ENCODE data around the gene SMIM17. TPM values are rescaled to one million over a fixed set of nuclear protein-coding genes. Genes with fewer than 3 reads are reported as not detected.

The SMIM17 gene
- under 1 TPM in 1 of 2 experiments, not detected in 1; 0.39 TPM for total RNA-seq

DNA sequence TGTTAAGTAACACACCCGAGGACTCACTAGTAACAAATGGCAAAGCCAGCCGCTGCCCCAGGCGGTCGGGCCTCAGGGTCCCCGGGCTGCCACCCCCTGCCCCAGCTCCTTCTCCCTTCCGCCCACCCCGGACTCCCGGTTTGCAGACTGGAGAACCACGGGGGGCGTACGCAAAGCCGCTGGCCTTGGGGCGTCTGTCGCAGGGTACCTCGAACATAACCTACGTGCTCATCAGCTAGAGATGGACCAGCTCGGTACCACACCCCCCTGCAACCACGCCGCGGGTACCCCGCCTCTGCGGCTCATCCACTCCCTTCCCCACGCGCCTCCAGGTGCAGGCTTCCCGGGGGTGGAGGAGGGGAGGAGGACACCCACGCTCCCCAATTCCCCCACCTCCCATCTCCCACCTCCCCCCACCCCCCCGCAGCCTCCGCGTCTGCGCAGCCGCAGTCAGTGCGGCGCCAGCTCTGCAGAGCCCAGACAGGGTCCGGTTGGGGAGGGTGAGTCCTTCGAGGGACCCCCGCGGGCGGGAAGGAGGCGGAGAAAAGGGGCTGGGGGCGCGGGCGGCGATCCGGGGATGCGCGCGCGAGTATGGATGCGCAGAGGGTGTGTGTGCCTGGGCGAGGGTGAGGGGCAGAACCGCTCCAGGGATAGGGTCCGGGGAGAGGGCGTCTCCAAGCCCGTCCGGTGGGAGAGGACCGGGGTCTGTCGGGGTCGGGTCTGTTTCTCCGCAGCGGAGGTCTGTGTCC lies at the start of gene SMIM17:
TSS of gene SMIM17 (plus strand) at position 449 of the 749 bp plus-strand sequence. CDS start 2,509 bp downstream, outside the sequence.
- Mint-ChIP-seq H3K9me3 (peaks cover 39% of the 10 kb centered on the region), H3K4me1 (no peaks in the 10 kb centered on the region), H3K27me3 (peaks cover 4% of the 10 kb centered on the region), H3K36me3 (peaks cover 9% of the 10 kb centered on the region), H3K27ac (no peak within 1 kb of the TSS), H3K4me3 (no peak within 1 kb of the TSS)
- ATAC-seq (ENCODE audit: low read depth) = no peak
- POLR2A ChIA-PET = no interaction called here
- DNase-seq = no peak

DNA sequence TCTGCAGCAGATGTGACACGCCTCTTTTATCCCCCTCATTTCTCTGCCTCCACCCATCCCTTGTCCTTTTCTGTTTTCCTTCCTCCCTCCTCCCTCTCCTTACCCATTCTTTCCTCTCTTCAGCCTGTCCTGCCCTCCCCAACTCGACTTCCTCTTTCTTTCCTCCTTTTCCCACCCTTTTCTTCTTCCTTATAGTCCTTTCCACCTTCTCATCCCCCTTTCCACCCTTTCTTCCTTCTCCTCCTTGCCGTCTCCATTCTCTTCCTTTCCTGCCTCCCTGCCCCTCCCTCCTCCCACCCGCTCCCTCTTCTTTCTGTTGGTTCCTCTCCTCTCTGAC lies 48.5 kb upstream of the SMIM17 start:
- POLR2A ChIA-PET = interaction anchor here (1.7 kb wide), 1 partner anchor 56 kb away, joined by 8 read pairs; the partner anchor contains the start of gene ZFP28
- no peak for ATAC-seq (ENCODE audit: low read depth)
- H3K9me3 Mint-ChIP-seq = peaks cover 35% of the 10 kb centered on the region
- peak overlapping the region; percentile 95 for H3K27ac Mint-ChIP-seq
- H3K4me3 Mint-ChIP-seq = peak overlapping the region; percentile 100
- peaks cover 29% of the 10 kb centered on the region for H3K36me3 Mint-ChIP-seq
- peaks cover 12% of the 10 kb centered on the region for H3K4me1 Mint-ChIP-seq
- H3K27me3 Mint-ChIP-seq = peaks cover 2% of the 10 kb centered on the region
- no peak for DNase-seq

DNA sequence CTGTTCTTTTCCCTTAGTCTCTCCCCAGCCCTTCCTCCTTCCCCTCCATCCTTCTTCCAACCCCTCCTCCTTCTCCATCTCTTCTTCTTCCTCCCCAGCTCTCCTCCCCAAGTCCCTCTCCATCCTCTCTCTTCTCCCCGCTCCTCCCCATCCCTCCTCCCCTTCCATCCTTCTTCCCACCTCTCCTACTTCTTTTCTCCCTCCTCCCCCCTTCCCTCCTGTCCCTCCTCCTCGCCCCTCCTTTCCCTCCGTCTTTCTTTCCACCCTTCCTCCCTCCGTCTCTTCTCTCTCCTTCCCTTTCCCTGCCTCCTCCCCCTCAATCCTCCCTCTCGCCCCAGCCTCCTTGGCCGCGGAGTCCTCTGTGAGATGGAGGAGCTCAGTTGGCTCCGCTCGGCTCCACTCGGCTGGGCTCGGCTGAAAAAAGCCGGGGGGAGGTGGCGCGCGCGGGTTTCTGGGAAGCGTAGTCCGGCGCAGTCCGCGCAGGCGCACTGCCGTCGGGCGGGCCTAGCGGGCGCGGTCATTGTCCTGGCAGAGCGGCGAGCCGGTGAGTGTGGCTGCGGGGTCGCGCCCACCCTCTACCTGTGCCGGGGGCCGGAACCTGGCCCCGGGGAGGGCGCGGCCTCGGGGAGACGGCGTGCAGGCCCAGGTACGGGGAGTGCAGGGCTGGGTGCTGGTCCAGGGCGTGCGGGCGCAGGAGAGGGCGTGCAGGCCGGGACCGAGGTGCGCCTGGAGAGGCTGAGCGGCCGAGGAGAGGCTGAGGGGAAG lies 48.0 kb upstream of the SMIM17 start, which contains the start of gene ZNF71:
TSS of gene ZNF71 (plus strand) at position 520 of the 765 bp plus-strand sequence. CDS start 6,257 bp downstream, outside the sequence.
- H3K4me3 Mint-ChIP-seq = peak within 1 kb of the TSS; percentile 100
- H3K27ac Mint-ChIP-seq = peak within 1 kb of the TSS; percentile 95
- ATAC-seq (ENCODE audit: low read depth) = peak; percentile 94
- POLR2A ChIA-PET = interaction anchor here (0.7 to 1.7 kb wide), 3 partner anchors 56 to 893 kb away, joined by 5 to 9 read pairs (median 8); partner anchors contain the start of gene ZFP28
- peaks cover 12% of the 10 kb centered on the region for H3K4me1 Mint-ChIP-seq
- H3K9me3 Mint-ChIP-seq = peaks cover 35% of the 10 kb centered on the region
- peaks cover 2% of the 10 kb centered on the region for H3K27me3 Mint-ChIP-seq
- H3K36me3 Mint-ChIP-seq = peaks cover 31% of the 10 kb centered on the region
- DNase-seq = peak; percentile 91

DNA sequence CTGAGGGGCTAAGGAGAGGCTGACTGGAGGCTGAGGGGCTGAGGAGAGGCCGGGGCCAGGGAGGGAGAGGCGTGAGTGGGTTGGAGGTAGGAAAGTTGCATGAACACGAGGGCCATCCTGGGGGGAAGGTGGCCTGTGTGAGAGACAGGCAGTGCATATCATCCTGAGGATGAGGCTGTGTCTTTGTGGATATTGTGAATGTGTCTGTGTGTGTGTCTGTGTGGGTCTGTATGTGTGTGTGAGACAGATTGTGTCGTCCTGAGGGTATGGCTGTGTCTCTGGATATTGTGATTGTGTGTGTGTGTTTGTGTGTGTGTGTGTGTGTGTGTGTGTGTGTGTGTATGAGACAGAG lies 47.4 kb upstream of the SMIM17 start:
- DNase-seq = no peak
- peaks cover 1% of the 10 kb centered on the region for H3K27me3 Mint-ChIP-seq

DNA sequence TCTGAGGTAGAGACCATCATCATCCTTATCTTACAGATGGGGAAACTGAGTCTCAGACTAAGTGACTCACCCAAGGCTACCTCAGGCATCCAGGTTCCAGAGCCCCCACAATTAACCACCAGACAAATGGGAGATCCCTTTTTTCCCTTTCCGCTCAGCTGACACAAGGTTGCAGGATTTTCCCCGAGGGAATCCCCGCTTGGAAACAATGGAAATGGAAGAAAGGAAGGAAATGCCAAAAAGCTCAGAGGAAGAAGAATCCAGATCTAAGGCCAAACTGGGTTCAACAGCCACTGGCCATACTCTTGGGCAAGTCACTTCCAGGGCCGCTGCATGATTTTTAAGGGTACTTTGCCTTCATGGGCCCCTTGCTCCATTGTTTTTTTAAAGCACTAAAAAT lies 46.3 kb upstream of the SMIM17 start:
- Mint-ChIP-seq H3K36me3 (peaks cover 45% of the 10 kb centered on the region), H3K27ac (no peak overlapping the region), H3K27me3 (no peaks in the 10 kb centered on the region), H3K4me3 (no peak overlapping the region), H3K4me1 (peaks cover 12% of the 10 kb centered on the region), H3K9me3 (peaks cover 40% of the 10 kb centered on the region)
- ATAC-seq (ENCODE audit: low read depth) (no peak), DNase-seq (no peak)
- POLR2A ChIA-PET = no interaction called here

More for the DNA sequence above, 47.4 kb upstream of the SMIM17 start:
- Mint-ChIP-seq H3K36me3 (peaks cover 33% of the 10 kb centered on the region), H3K9me3 (peaks cover 36% of the 10 kb centered on the region), H3K27ac (peak overlapping the region; percentile 95), H3K4me1 (peaks cover 12% of the 10 kb centered on the region), H3K4me3 (peak overlapping the region; percentile 100)
- POLR2A ChIA-PET = interaction anchor here (1.7 kb wide), 1 partner anchor 57 kb away, joined by 8 read pairs; the partner anchor contains the start of gene ZFP28
- peak; percentile 43 for ATAC-seq (ENCODE audit: low read depth)

DNA sequence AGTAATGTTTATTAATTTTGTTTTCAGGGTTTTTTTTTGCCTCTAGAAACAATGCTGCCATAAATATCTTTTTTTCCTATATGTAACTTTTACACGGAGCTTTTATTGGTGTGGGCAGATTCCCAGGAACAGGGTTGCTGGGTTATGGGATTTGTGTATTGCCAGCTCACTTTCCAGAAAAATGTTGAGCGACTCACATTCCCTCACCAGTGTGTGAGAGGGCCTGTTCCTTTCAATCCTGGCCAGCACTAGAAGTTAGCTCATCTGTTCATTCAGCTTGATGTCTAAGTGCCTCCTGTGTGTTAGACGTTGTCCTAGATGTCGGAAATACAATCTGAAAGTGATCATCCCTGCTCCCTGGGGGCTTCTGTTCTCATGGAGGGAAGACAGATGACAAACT lies 45.3 kb upstream of the SMIM17 start:
- no peak for ATAC-seq (ENCODE audit: low read depth)

DNA sequence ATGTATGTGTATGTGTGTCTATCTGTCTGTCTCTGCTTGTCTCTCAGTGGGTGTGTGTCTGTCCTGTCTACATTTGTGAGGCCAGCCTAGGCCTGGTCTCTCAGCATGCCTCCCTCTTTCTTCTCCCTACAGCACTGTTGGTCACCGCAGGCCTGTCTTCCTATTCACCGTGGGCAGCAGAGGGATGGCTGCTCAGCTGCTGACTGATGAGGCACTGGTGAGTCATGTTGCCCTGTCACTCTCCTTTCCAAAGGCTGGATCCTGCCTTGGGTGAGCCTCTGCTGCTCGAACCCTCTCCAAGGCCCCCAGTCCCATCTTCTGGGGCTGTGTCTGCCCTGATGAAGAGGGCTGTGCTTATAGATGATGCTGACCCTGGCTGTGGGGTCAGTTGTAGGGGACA lies 41.6 kb upstream of the SMIM17 start:
- ATAC-seq (ENCODE audit: low read depth) (no peak), DNase-seq (no peak)
- Mint-ChIP-seq H3K36me3 (peaks cover 71% of the 10 kb centered on the region), H3K27me3 (no peaks in the 10 kb centered on the region), H3K4me3 (no peak overlapping the region), H3K9me3 (peaks cover 41% of the 10 kb centered on the region), H3K27ac (no peak overlapping the region), H3K4me1 (peaks cover 2% of the 10 kb centered on the region)
- POLR2A ChIA-PET = no interaction called here

More for the DNA sequence above, 45.3 kb upstream of the SMIM17 start:
- no peak overlapping the region for H3K27ac Mint-ChIP-seq
- peaks cover 36% of the 10 kb centered on the region for H3K9me3 Mint-ChIP-seq
- H3K4me3 Mint-ChIP-seq = no peak overlapping the region
- no peak for DNase-seq
- peaks cover 12% of the 10 kb centered on the region for H3K4me1 Mint-ChIP-seq
- no peaks in the 10 kb centered on the region for H3K27me3 Mint-ChIP-seq
- POLR2A ChIA-PET = no interaction called here
- peaks cover 53% of the 10 kb centered on the region for H3K36me3 Mint-ChIP-seq

DNA sequence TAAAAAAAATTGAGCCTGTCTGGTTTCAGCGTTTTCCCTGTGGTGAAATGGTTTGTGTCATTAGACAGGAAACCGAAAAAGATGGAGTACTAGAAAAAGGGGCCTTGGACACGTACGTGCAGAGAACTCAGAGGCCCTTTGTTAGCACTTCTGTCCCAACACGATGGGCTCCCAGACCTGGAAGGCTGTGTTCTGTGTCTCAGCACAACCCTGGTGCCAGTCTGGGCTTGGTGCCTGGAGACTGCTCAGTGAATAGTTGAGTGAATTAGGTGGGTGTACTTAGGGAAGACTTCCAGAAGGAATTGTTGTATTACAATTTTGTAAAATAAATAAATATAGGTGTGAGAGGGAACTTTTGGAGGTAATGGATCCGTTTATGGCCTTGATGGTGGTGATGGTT lies 39.1 kb upstream of the SMIM17 start:
- H3K27me3 Mint-ChIP-seq = no peaks in the 10 kb centered on the region
- POLR2A ChIA-PET = no interaction called here
- ATAC-seq (ENCODE audit: low read depth) (no peak), DNase-seq (no peak)
- no peak overlapping the region for H3K27ac Mint-ChIP-seq
- H3K4me1 Mint-ChIP-seq = no peaks in the 10 kb centered on the region
- H3K36me3 Mint-ChIP-seq = peaks cover 58% of the 10 kb centered on the region
- H3K4me3 Mint-ChIP-seq = no peak overlapping the region
- H3K9me3 Mint-ChIP-seq = peaks cover 46% of the 10 kb centered on the region

DNA sequence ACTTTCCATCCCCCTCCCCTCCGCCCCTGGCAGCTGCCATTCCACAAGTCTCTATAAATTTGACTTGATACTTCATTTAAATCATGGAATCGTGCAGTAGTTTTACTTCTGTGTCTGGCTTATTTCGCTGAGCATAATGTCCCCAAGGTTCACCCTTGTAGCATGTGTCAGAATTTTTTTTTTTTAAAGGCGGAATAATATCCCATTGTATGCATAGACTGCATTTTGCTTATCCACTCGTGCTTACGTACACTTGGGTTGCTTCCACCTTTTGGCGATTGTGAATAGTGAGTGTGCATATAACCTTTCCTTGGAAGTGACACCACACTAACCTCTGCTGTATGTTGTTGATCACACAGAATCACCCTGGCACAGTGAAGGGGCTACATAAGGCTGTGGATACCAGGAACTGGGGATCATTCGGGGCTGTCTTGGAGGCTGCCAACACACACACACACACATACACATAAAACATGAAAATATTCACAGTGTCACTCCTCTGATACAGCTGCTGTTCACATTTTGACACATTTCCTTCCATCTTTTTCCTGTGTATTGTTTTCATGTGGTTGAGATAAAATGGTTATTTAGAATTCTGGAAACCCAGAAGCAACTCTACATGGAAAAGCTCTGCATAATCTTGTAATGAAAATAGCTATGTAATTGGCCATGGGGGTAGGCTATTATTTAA lies 34.5 kb upstream of the SMIM17 start:
- Mint-ChIP-seq H3K36me3 (peaks cover 54% of the 10 kb centered on the region), H3K4me1 (no peaks in the 10 kb centered on the region), H3K27ac (no peak overlapping the region), H3K4me3 (no peak overlapping the region), H3K27me3 (no peaks in the 10 kb centered on the region), H3K9me3 (peaks cover 43% of the 10 kb centered on the region)
- ATAC-seq (ENCODE audit: low read depth) = no peak
- DNase-seq = no peak
- POLR2A ChIA-PET = interaction anchor here (0.9 kb wide), 1 partner anchor 58 kb away, joined by 4 read pairs; no protein-coding TSS in a partner anchor

DNA sequence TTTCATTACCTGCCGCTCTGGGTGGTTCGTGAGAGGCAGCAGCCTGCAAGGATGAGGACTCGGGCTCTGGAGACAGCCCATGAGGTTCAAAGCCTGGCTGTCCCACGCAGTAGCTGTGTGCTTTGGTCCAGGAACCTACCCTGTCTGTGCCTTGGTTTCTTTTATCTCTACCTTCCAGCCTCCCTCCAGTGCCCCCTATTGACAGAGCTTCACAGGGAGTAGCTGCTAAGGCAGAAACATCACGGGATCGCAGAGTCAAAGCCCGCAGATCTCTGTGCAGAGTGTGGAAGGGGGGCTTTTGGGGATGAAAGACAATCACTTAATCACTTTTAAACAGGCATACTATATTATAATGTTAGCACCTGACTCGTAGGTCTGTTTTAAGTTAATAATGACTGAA lies 31.7 kb upstream of the SMIM17 start:
- Mint-ChIP-seq H3K27me3 (no peaks in the 10 kb centered on the region), H3K4me1 (no peaks in the 10 kb centered on the region), H3K36me3 (peaks cover 58% of the 10 kb centered on the region), H3K4me3 (no peak overlapping the region), H3K27ac (no peak overlapping the region), H3K9me3 (peaks cover 54% of the 10 kb centered on the region)
- ATAC-seq (ENCODE audit: low read depth) (no peak), DNase-seq (no peak)
- POLR2A ChIA-PET = no interaction called here

DNA sequence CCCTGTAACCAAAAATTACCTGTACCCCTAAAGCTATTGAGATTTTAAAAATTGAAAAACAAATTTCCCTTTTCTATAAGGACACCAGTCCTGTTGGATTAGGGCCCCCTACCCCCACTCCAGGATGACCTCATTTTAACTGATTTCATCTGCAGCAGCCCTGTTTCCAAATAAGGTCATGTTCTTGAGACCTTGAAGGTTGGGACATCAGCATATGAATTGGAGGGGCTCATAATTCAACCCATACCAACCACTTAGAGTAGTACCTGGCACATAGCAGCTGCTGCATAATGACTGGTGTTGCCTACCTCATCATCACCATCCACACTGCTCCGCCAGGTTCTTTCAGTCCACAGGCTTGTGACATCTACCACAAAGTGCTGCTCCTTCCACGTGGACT lies 30.2 kb upstream of the SMIM17 start:
- DNase-seq (no peak), ATAC-seq (ENCODE audit: low read depth) (no peak)
- Mint-ChIP-seq H3K27me3 (no peaks in the 10 kb centered on the region), H3K4me3 (no peak overlapping the region), H3K9me3 (peaks cover 53% of the 10 kb centered on the region), H3K4me1 (no peaks in the 10 kb centered on the region), H3K36me3 (peaks cover 64% of the 10 kb centered on the region), H3K27ac (no peak overlapping the region)
- POLR2A ChIA-PET = no interaction called here

DNA sequence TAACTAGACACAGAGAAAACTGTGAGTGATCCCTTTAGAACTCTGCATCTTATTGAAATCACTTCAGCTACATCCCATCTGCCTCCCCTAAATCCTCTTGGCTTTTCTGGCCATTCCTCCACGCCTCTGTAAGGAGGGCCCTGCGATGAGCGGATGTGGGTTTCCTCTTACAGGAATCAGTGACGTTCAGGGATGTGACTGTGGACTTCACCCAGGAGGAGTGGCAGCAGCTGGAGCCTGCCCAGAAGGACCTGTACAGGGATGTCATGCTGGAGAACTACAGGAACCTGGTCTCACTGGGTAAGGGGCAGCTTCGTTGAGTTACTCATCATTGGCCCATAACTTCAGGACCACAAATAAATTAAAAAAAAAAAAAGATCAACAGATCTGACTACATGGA lies 29.3 kb upstream of the SMIM17 start:
- H3K9me3 Mint-ChIP-seq = peaks cover 52% of the 10 kb centered on the region
- no peak for DNase-seq
- POLR2A ChIA-PET = no interaction called here
- no peak overlapping the region for H3K4me3 Mint-ChIP-seq
- no peak overlapping the region for H3K27ac Mint-ChIP-seq
- ATAC-seq (ENCODE audit: low read depth) = no peak
- H3K27me3 Mint-ChIP-seq = no peaks in the 10 kb centered on the region
- no peaks in the 10 kb centered on the region for H3K4me1 Mint-ChIP-seq
- H3K36me3 Mint-ChIP-seq = peaks cover 68% of the 10 kb centered on the region

DNA sequence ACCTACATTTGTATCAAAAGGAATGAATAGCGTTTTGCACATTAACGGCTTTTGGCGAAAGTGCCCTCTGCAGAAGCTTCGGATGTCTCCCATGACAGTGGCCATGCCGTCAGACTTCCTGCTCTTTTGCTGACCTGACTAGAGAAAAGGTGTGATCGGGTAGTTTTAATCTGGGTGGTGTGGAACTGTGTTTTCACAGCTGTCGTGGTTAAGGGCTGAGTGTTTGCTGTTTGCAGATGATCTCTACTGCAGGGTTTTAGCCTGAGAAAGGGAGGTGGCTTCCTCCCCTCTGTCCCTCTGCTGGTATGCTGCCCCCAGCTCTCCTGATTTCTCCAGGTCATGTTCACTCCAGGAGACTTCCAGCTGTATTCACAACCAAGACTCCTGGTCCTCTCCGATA lies 25.4 kb upstream of the SMIM17 start:
- no peaks in the 10 kb centered on the region for H3K4me1 Mint-ChIP-seq
- no peaks in the 10 kb centered on the region for H3K27me3 Mint-ChIP-seq
- H3K36me3 Mint-ChIP-seq = peaks cover 63% of the 10 kb centered on the region
- no peak overlapping the region for H3K27ac Mint-ChIP-seq
- no peak overlapping the region for H3K4me3 Mint-ChIP-seq
- ATAC-seq (ENCODE audit: low read depth) = no peak
- POLR2A ChIA-PET = no interaction called here
- H3K9me3 Mint-ChIP-seq = peaks cover 42% of the 10 kb centered on the region
- no peak for DNase-seq
